HG03378 (cell line): Measurements from ENCODE around the gene CNTNAP2.
"Not testable (repeated sequence)": the region's sequence is repeated elsewhere in the genome, so short reads cannot be mapped to it uniquely, and the experiment has no call there.

Source experiments
- ATAC-seq: cut with Tn5 transposase; IDR thresholded peaks from one replicate; pipeline ENCODE4 v1.9.1; 2021; ENCODE audit warnings: mild to moderate bottlenecking, moderate library complexity; ENCODE audit not compliant: unreplicated experiment

Gene CNTNAP2

DNA sequence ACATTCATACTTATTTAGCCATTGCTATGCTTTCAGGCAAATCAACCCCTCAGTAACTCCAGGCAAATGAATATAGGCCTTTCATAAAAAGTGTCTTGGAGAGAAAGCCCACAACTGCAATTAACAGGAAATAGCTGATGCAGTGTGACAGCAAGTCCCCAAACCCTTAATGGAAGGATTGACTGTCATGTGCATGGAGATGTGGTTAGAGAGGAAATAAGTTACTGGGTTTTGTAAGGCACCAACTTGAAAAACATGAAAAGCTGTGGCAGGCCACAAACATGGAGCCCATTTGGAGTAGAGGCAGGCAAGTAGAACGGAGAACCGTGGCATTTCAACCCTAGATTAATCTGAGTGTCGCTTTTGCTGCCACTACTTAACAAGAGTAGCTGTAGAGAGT, 1924.6 kb downstream of the CNTNAP2 start:
- ATAC-seq = no peak

DNA sequence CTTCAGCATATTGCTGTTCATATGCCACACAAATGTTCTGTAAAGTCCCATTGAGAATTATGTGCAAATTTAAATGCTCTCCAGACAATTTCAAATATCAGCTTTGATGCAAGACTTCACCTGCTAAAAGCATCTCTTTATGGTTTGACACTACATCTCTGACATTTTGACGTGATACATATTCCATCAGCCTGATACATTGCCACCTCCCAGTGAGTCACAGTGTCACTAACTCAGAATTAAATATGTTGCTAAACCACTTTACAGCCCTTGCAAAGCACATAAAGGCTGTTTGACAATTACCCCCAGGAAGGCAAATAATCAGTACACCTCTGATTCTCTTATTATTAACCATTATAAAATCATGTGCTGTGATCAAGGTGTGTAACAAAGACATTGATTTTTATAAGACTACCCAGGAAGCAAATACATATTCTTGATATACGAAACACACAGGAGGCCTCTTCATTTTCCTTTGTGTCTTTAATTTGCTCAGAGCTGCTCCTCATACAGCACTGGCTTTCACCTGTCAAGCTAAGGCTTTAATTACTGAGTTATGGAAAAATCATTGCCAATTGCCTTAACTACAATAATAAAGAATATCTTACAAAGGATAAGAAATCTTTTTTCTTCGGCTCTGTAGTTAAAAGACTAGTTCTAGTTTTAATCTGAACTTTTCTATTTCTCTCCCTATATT, 1926.5 kb downstream of the CNTNAP2 start:
- no peak for ATAC-seq

DNA sequence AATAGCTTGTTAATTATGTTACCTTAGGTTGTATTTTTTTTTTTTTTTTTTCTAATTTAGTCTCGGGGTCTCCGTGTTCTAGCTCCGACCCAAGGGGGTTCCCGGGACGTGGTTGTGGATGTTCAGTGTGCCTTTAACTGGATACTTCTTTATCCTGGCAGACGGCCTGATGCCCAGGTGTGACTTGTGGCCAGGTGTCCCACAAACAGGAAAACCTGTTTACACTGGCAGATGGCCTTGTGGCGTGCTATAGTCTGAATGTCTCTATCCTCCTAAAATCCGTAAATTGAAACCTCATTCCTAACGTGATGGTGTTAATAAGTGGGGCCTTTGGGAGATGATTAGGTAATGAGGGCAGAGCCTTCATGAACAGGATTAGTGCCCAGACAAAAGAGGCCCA, 1927.6 kb downstream of the CNTNAP2 start:
- ATAC-seq = no peak

DNA sequence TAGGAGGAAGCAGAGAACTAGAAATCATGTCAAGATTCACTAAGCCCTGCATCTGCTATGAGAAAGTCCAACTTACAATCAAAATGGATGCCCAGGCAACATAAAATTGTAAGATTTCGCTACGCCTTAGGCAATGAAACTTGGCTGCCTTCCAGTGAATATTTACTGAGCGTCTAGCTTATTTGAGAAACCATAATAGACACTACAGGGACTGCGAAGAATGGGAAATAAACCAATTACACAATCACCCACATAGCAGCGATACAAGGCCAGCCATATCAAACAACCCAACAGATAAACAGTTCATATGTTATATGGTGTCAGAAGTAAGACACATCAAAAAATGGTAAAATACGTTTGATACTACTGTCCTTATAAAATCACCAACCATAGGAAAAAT, 1928.9 kb downstream of the CNTNAP2 start:
- ATAC-seq = no peak

DNA sequence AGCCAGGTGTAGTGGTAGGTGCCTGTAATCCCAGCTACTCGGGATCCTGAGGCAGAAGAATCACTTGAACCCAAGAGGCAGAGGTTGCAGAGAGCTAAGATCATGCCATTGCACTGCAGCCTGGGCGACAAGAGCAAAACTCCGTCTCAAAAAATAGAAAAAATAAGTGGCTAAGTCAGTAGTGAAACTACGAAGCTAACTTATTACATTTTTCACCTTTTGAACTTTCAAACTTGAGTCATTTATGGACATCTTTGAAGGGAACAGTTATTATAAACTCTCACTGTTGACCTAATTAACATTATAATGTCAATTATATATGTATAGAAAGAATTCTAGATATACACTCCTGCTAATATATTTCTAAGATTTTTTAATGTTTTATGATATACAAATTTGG, 1932.5 kb downstream of the CNTNAP2 start:
- ATAC-seq = peak; percentile 70

DNA sequence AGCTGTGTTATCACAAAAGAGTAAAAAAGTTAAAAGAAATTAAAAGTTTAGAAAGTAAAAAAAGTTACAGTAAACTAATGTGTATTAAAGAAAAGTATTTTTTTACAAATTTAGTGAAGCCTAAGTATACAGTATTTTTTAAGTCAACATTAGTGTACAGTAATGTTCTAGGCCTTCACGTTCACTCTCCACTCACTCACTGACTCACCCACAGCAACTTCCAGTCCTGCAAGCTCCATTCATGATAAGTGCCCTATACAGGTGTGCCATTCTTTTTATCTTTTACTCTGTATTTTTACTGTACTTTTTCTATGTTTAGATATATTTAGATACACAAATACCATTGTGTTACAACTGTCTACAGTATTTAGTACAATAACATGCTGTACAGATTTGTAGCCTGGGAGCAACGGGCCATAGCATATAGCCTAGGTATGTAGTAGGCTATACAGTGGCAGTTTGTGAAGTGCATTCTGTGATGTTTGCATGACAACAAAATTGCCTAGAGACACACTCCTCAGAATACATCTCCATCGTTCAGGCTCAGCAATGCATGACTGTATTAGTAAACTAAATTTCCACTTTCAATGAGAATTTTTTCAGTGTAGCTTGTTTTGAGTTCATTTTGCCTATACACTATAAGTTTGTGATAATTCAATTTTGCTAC, 1934.0 kb downstream of the CNTNAP2 start:
- no peak for ATAC-seq

DNA sequence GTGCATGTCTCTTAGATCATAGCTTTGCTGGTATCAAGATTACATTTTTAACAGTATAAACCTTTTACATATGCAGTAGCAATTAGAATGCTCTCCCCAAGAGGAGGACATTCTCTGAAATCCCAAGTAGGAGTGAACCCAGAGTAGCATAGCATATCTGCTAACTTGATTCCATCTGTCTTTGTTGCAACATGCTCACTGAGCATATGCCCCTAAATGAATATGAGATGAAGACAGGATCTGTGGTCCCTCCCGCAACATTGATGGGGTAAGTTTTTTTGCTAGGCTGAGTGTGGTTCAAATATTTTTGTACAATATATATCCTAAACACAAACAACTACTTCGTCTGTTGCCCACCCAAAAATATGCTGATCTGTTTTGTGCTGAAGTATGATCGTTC, 1939.8 kb downstream of the CNTNAP2 start:
- ATAC-seq = no peak

DNA sequence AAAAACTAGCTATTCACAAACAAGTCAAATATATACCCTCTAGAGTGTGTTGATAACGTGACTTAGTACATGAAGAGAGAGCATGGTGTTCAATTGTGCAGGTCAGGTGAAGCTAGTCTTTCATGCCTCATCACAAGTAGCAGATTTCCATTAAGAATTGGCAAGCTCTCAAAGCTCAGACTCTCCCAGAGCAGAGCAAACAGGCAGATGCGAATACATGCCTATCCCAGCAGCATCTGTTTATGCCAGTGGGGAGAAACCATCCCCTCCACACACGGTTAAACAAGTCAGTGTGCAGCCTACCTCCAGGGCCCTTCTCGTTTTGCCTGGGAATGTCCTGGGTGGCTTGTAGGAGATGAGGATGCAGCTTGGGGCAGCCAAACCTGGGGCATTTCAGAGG, 1941.5 kb downstream of the CNTNAP2 start:
- no peak for ATAC-seq

DNA sequence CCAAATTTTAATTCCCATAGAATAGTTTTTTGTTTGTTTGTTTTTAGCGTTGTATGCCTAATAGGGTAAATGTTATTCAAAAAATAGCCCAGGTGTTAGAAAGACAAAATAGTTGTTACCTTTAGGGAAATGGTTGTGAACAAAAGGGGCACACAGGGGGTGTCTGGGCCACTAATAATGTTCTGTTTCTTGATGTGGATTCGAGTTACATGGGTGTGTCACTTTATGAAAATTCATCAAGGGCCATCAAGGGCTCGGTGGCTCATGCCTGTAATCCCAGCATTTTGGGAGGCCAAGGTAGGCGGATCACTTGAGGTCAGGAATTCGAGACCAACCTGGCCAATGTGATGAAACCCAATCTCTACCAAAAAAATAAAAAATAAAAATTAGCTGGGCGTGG, 1942.2 kb downstream of the CNTNAP2 start:
- no peak for ATAC-seq

DNA sequence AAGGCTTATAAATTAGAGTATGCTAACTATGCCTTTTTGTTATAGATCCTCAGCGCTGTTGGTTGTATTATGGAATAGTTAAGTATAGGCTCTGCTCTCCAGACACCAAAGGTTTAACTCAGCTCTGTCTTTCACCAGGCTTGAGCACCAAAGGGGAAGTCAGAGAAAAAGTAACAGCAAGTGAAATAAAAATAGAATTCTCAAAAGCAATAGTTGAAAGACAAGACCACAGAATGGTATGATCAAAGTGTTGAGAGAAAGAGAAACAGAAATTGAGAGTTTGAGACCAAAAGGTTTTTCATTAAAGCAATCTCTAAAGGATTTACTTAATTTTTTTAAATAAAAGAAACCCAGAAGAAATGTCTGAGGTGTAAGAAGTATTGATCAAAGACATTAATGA, 1944.1 kb downstream of the CNTNAP2 start:
- ATAC-seq = peak; percentile 92

DNA sequence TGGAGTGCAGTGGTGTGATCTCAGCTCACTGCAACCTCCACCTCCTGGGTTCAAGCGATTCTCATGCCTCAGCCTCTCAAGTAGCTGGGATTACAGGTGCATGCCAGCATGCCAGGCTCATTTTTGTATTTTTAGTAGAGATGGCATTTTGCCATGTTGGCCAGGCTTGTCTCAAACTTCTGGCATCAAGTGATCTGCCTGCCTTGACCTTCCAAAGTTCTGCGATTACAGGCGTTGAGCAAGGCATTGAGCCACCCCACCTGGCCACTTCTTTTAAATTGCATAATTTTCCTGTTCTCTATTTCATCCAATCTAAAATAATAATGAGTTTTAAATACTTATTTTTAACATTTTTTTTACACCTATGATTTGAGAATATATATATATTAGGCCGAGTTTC, 1961.5 kb downstream of the CNTNAP2 start:
- ATAC-seq = not testable (repeated sequence)

DNA sequence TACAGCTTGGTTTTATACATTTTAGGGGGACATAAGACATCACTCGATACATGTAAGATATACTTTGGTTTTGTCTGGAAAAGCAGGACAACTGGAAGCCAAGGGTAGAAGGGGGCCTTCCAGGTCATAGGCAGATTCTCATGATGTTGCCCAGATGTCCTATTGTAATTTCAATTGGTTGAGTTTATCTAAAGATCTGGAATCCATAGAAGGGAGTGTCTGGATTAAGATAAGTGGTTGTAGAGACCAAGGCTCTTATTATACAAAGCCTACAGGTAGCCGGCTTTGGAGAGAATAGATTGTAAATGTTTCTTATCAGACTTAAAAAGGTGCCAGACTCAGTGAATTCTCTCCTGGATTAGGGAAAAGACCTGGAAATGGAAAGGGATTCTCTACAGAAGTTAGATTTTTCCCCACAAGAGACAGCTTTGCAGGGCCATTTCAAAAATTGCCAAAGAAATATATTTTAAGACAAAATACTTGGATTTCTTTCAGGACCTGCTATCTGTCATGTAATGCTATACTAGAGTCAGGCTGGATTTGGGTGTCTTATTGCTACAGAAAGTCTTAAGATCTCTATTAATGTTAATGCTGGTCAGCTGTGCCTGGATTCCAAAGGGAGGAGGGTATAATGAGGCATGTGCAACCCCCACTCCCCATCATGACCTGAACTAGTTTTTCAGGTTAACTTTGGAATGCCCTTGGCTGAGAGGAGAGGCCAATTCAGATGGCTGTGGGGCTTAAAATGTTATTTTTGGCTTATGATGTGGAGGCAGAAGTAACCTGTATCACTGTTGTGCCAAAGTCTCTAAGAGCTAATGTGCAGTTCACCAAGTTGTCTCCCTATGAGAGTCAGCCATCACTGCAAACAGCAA, 1962.8 kb downstream of the CNTNAP2 start:
- no peak for ATAC-seq

DNA sequence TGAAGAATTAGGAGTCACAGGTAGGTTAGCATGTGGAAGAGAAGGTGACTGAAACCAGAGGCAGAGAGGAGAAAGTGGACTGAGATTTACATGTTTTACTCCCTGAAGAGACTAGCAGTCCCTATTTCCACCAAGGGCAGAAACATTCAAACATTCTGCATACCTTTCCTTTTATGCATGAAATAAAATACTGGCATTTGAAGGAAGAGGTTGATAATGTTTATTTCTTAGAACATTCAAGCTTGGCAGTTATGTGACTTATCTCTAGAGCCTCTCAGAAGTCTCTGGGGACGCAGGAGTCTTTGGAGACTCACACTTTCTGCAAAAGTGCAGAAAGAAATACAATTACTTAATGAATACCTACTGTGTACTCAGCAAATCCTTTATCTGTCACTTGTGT, 1966.8 kb downstream of the CNTNAP2 start:
- ATAC-seq = no peak

DNA sequence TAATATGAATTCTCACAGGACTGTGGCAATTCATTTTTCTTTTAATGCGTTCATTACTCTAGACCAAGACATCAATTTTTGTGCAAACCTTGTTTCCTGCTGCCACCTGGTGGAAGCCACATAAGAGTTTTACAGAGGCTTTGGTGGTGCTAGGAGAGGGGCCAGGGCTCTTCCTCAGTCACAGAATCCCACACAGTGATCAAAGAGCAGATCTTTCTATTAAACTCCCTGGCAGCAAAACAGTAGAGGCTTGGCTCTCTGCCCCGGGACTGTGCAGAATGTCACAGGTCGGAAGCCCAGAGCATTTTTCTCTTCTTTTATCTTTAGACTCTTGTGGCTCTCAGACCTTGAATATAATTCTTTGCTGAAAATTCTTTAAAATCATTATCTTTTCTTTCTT, 1967.5 kb downstream of the CNTNAP2 start:
- peak; percentile 84 for ATAC-seq

DNA sequence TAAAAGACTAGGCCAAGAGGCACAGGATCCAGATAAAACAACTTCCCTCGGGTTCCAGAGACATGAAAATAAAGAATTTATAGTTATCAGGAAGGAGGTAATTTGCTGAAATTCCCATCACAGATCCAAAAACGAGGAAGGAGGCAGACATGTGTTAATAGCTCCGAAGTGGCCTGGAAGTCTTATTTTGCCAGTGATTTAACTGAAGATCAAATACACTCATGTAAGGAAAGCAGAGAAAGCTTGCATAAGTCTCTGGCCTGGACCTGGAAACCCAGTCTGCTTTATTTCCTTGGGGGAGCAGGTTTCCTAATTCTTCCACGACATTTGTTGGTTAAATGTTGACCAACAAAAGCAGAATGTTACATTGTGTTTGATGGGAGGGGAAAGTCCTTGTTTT, 1975.3 kb downstream of the CNTNAP2 start:
- no peak for ATAC-seq

DNA sequence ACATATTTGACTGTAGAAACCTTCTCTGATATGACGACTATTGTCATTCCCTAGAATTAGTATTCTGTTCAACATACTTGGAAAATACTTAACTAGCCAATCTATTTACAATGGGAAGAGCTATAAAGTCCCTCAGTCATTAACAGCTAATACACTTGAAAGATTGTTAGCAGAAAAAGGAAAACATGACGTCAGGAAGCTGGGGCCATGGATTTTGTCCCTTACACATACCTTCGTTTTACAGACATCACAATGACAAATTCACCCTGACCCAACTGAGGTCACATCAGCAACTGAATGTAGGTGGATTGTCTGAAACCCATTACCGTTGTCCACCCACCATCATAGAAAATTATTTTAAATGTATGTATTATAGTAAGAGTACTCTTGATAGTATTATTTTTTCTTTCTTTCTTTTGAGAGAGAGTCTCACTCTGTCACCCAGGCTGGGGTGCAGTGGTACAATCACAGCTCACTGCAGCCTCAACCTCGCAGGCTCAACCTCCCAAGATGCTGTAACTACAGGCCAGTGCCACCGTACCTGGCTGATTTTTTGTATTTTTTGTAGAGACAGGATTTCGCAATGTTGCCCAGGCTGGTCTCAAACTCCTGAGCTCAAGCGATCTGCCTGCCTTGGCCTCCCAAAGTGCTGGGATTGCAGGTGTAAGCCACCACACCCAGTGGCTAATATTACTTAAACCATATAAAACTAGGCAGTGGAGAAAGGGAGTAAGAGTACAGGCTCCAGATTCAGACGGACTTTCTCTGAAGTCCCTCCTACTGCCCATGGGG, 1977.0 kb downstream of the CNTNAP2 start:
- no peak for ATAC-seq

DNA sequence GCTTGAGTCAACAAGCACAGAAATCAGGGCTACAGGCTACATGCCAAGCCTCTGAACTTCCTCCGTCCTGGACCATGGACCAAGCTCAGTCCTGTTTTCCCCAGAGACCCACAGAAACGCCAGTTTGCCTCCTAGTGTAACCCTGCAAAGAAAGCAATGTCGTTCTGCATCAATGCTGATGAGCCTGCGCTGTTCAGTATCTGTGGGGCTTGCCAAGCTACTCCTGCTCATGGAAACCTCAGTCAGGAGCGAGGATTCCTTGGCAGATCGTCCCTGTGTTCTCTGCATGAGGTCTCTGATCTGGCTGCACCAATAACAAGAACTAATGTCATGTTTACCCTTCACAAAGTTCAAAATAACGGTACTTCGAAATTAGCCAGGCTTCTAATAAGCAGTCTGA, 1978.5 kb downstream of the CNTNAP2 start:
- ATAC-seq = no peak

DNA sequence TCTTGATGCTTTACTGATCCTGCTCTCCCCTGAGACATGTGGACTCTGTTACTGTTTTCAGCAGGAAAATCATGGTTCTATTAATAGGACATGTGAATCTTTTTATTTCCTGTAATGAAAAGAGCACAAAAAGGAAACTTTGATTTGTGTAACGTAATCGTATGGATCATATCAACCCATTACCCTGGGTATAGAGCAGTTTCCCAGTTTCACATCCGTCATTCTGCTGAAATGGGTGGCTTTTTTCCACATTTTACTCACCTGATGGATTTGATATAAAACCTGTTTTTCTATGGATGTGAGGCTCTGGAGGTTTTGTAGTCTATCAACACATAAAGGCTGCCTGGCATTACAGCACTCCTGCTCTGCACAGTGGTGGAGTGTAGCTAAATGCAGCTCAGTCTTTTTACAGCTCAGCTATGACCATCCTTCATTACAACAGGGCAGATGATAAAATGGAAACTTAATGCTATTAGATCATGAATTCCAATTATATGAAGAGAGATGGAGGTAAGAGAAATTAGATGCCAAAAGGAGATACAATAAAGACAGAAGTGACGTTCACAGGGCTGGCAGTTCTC, 1987.6 kb downstream of the CNTNAP2 start:
- no peak for ATAC-seq

DNA sequence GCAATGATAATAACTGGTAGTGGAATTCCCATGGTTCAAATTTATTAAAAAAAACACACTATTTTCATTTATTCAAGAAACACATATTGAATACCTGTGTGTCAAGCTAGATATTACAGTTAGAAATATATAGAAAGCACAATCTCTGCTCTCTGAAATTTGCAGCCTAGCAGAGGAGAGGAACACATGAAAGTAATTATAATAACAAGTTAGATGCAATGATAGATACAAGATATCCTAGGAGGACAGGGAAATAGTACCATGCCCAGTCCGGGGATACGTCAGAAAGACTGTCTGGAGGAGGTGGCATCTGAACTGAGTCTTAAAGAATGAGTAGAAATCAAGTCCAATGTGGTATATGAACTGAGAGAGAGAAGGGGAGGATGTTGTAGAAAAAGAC, 1988.3 kb downstream of the CNTNAP2 start:
- ATAC-seq = no peak

DNA sequence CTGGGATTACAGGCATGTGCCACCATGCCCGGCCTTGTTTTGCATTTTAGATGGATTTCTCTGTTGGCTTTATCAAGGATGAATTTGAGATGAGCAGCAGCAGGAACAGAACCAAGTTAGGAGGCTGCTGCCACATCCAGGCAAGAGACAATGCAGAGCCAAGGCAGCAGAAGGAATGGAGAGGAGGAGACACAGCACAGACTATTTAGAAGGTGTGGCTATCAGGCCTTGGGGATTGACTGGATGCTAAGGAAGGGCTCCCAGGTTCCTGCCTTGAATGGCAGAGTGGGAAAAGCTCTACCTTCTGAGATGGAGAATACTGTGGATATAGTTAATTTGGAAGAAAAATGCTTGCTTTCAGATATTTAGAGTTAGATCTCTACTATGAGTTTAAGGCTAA, 1989.3 kb downstream of the CNTNAP2 start:
- no peak for ATAC-seq
